Activated CD4-positive, alpha-beta T cell treated with anti-CD3 and anti-CD28 coated beads for 1 hour (primary cell): Measurements from ENCODE around the gene XAB2.
A peak's percentile ranks its signal among the peaks of the same experiment; 100 is the strongest.
"Not testable (repeated sequence)": the region's sequence is repeated elsewhere in the genome, so short reads cannot be mapped to it uniquely, and the experiment has no call there.

ENCODE experiments used
- DNase-seq: peaks from one replicate; pipeline ENCODE4 v3.0.0-alpha.2; 2020

Gene XAB2

DNA sequence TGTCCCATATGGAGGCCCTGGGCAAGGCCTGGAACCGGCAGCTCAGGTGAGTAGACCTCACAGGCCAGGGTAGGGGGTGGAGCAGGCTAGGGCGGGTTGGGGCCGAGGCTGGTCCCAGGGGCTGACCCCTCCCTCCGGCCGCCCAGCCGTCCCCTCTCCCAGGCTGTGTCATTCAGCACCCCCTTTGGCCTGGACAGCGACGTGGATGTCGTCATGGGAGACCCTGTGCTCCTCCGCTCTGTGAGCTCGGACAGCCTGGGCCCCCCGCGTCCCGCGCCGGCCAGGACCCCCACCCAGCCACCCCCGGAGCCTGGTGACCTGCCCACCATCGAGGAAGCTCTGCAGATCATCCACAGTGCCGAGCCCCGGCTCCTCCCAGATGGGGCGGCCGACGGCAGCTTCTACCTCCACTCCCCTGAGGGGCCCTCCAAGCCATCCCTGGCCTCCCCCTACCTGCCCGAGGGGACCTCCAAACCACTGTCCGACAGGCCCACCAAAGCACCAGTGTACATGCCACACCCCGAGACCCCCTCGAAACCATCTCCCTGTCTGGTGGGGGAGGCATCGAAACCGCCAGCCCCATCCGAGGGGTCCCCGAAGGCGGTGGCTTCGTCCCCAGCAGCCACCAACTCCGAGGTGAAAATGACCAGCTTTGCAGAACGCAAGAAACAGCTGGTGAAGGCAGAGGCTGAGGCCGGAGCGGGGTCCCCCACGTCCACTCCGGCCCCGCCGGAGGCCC, 17.6 kb downstream of the XAB2 start:
- no peak for DNase-seq

- no peak for DNase-seq
These were observed 18.7 kb downstream of the XAB2 start for GRCh38 chr19:7610491-7611240.

- DNase-seq, result no peak
These were observed 21.3 kb downstream of the XAB2 start for GRCh38 chr19:7607874-7608560.

GRCh38 chr19:7607212-7607873, 22.0 kb downstream of the XAB2 start:
- no peak for DNase-seq

DNA sequence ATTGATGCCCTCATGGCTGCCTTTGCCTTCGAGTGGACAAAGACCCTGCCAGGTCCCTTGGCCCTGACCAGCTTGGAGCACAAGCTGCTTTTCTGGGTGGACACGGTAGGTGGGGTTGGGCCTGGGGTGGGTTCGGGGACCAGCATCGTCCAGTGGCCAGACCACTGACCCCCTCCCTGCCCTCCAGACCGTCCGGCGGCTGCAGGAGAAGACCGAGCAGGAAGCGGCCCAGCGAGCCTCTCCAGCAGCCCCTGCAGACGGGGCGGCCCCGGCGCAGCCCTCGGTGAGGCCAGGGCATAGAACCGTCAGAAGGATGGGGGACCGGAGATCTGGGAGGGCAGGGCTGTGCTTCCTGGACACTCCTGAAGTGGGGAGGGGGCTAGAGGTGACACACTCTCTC, 23.1 kb downstream of the XAB2 start:
- DNase-seq, result no peak

- no peak for DNase-seq
These were observed 23.7 kb downstream of the XAB2 start for GRCh38 chr19:7605490-7606222.

DNA sequence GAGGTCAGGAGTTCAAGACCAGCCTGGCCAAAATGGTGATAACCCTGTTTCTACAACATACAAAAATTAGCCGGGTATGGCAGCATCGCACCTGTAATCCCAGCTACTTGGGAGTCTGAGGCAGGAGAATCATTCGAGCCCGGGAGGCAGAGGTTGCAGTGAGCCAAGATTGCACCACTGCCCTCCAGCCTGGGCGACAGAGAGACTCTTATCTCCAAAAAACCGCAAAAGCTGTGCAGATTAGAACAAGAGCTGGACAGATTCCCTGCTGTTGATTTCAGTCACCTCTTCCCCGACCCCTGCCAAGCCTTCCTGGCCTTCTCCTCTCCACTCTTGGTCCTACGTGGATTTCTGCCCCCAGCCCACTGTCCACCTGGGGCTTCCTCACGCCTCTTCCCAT, 25.4 kb downstream of the XAB2 start:
- DNase-seq, result no peak

DNA sequence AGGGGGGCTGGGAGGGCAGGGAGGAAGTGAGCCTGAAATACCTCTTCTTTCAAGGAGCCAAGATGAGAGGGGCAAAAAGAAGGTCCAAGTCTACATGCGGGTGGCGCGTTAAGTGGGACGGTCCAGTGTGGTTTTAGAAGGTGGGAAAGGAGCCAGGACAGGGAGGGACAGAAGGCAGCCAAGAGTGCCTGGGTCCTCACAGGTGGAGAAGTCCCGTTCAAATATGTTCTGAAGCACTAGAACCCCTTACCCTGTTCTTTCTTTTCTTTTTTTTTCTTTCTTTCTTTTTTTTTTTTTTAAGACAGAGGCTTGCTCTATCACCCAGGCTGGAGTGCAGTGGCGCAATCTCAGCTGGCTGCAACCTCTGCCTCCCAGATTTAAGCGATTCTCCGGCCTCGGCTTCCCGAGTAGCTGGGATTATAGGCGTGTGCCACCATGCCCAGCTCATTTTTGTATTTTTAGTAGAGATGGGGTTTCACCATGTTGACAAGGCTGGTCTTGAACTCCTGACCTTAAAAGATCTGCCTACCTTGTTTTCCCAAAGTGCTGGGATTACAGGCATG, 26.3 kb downstream of the XAB2 start:
- no peak for DNase-seq

GRCh38 chr19:7602240-7602934, 27.0 kb downstream of the XAB2 start:
- no peak for DNase-seq

DNA sequence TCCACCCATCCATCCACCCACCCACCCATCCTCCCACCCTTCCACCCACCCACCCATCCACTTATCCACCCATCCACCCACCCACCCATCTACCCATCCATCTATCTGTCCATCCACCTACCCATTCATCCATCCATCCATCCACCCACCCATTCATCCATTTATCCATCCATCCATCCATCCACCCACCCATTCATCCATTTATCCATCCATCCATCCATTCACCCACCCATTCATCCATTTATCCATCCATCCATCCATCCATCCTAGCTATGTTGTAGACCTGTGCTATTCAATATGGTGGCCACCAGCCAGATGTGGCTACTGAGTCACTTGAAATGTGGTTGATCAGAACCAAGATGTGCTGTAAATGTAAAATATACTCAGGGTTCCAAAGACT, 28.6 kb downstream of the XAB2 start:
- no peak for DNase-seq

DNA sequence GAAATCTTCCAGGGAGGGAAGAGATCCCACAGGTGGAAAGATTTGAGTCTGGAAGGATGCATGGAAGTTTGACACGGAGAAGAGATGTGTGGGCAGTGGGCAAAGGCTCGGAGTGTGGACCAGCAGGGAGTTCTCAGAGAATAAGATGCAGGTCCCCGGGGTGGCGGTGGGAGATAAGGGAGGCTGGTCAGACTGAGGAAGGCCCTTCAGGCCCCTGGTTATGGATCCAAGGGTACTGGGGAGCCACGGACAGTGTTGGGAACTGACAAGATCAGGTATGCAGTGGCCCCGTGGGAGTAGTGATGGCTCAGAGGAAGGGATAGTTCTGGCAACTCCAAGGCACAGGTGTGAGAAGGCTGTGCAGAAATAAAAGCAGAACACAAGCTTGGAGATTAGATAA, 31.2 kb downstream of the XAB2 start:
- DNase-seq, result no peak

GRCh38 chr19:7597689-7598088, 31.7 kb downstream of the XAB2 start:
- no peak for DNase-seq

- DNase-seq, result no peak
These were observed 33.0 kb downstream of the XAB2 start for GRCh38 chr19:7596211-7596937.

DNA sequence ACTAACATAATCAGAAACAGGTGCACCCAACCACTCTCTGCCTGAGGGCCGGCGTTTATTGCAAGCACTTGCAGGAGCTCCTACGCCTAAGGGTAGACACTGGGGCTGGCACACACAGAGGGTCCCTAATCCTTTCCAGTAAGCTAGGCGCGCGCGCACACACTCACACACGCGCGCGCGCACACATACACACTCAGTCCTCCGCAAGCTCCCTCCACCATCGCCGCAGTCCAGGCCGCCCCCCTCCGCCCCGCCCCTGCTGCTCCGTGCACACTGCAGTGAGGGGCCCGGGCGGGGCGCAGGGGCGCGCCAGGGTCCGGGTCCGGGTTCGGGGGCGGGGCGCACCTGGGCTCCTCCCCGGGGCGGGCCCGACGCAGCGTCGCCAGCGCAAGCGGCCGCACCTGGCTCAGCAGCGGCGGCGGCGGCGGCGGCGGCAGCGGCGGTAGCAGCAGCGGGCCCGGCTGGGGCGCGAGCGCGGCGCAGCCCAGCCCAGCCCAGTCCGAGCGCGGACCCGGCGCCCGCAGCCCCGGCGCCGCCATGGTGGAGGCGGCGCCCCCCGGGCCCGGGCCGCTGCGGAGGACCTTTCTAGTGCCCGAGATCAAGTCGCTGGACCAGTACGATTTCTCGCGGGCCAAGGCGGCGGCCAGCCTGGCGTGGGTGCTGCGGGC, 33.7 kb downstream of the XAB2 start, which contains the start of gene CAMSAP3:
TSS of gene CAMSAP3 (plus strand) at position 398 of the 668 bp plus-strand sequence. CDS start at position 538, 140 bp downstream.
- peak; percentile 15 for DNase-seq

GRCh38 chr19:7590256-7590655, 39.1 kb downstream of the XAB2 start:
- DNase-seq, result no peak

GRCh38 chr19:7589822-7590221, 39.5 kb downstream of the XAB2 start:
- no peak for DNase-seq

- no peak for DNase-seq
These were observed 46.9 kb downstream of the XAB2 start for GRCh38 chr19:7582446-7582845.

DNA sequence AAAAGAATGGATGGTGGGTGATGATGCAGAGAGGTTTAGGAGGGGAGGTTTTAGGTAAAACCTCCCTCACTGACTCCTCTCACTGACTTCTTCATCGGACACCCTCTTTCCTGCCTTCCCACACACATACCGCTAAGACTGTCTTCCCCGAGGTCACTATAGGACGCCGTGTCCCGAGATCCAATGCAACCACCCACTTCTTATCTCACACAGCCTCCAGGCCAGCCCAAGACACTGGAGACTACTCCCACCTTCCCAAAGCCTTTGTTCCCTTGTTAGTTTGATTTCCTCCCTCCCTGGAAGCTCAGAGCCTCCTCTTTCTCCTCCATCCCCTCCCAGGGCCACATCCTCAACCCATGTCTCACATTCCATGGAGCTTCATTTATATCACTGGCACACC, 50.2 kb downstream of the XAB2 start:
- DNase-seq, result no peak

DNA sequence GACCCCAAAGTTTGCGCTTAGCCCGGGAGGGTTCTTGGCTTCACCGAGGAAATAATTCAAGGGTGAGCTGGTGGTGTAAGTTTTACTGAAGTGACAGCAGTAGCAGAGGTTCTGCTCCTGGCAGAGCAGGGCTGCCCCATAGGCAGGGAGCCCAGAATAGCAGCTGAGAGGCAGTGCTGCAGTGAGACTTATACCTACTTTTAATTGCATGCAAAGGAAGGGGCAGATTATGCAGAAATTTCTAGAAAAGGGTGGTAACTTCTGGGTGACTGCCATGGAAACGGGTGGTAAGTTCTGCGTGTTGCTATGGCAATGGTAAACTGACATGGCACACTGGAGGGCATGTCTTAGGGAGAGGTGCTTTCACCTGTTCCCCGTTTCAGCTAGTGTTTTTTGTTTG, 51.2 kb downstream of the XAB2 start:
- DNase-seq, result no peak

- not testable (repeated sequence) for DNase-seq
These were observed 51.9 kb downstream of the XAB2 start for GRCh38 chr19:7577422-7577821.
